Measurements from ENCODE around the gene ZNF236. TPM values are rescaled to one million over a fixed set of nuclear protein-coding genes. Genes with fewer than 3 reads are reported as not detected.
"Not testable (repeated sequence)": the region's sequence is repeated elsewhere in the genome, so short reads cannot be mapped to it uniquely, and the experiment has no call there.

The ZNF236 gene
- total RNA-seq, 1 experiment from 2014 or later = 14.9 TPM

DNA sequence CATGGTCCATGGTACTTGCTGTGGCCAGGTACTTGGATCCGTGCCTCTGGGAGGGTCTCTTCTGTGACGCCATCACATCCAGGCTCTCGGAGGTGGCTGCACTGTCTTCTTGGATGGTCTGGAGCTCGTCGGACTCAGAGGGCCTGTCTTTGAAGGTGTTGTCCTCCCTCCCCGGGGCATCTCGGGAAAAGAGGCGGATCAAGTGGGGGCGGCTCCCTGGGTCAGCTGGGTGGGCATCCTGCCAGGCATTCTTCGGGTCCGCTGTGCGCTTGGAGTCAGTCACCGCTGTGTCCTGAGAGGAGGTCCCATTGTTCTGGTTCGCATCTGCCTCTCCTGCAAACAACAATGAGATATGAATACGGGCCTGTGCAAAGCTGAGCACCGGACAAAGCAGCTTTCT is 194.6 kb downstream of the ZNF236 start:
- H3K27me3 Mint-ChIP-seq (ENCODE audit: insufficient read depth, unreplicated experiment) = no peaks in the 10 kb centered on the region
- ChIA-PET CTCF (no interaction called here), POLR2A (no interaction called here)
- TF ChIP-seq, protein P1, sequence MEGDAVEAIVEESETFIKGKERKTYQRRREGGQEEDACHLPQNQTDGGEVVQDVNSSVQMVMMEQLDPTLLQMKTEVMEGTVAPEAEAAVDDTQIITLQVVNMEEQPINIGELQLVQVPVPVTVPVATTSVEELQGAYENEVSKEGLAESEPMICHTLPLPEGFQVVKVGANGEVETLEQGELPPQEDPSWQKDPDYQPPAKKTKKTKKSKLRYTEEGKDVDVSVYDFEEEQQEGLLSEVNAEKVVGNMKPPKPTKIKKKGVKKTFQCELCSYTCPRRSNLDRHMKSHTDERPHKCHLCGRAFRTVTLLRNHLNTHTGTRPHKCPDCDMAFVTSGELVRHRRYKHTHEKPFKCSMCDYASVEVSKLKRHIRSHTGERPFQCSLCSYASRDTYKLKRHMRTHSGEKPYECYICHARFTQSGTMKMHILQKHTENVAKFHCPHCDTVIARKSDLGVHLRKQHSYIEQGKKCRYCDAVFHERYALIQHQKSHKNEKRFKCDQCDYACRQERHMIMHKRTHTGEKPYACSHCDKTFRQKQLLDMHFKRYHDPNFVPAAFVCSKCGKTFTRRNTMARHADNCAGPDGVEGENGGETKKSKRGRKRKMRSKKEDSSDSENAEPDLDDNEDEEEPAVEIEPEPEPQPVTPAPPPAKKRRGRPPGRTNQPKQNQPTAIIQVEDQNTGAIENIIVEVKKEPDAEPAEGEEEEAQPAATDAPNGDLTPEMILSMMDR (IDR thresholded peaks at IDR 0.05; ENCODE audit: insufficient read depth in 1 of 2, low read depth in 1 of 2, low read length in 1 of 2, severe bottlenecking in 1 of 2, unreplicated experiment in 1 of 2) = no peak
- Histone ChIP-seq H3K27me3 (replicated peaks; ENCODE audit: control insufficient read depth, insufficient read depth, low read length) (no peaks in the 10 kb centered on the region), H3K36me3 (ENCODE audit: control insufficient read depth, insufficient read depth, low read length) (no peaks in the 10 kb centered on the region; the same call in 1 of the 2 replicates), H3K9me3 (no peaks in the 10 kb centered on the region), H3K4me1 (no peaks in the 10 kb centered on the region), H3K4me3 (ENCODE audit: low read depth, low read length) (no peak overlapping the region)
- no peak overlapping the region for H3K4me3 Mint-ChIP-seq (ENCODE audit: unreplicated experiment)
- H3K9me3 Mint-ChIP-seq (ENCODE audit: unreplicated experiment) = peaks cover 11% of the 10 kb centered on the region
- no peaks in the 10 kb centered on the region for H3K4me1 Mint-ChIP-seq (ENCODE audit: low read depth, unreplicated experiment)
- H3K27ac Mint-ChIP-seq (ENCODE audit: unreplicated experiment) = no peak overlapping the region
- no peak for DNase-seq
- BruUV-seq (replicated peaks) = no TSS peak
- intact Hi-C loops (cut with micrococcal nuclease; ENCODE audit: unreplicated experiment) = no loop called here
- no peaks in the 10 kb centered on the region for H3K36me3 Mint-ChIP-seq (ENCODE audit: insufficient read depth, unreplicated experiment)

DNA sequence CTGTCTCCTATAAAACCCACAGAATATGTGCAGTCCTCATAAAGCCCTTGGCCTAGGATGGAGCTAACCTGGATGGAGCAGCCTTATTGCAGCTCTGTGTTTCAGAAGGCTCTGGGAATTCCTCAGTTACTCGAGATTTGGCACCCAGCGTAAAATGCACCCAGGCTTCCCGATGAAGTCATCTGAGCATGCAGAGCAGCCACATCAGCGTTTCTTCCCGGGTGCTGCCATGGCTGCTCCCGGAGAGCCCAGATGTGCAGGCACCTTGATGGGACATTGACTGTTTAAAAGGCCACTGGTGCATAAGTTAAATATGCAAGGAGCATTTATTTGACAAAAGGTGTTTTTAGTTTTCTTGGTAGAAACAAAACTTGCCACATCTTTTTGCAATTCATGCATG is 195.0 kb downstream of the ZNF236 start:
- no peak for DNase-seq
- Histone ChIP-seq H3K4me3 (ENCODE audit: low read depth, low read length) (no peak overlapping the region), H3K4me1 (no peaks in the 10 kb centered on the region), H3K36me3 (ENCODE audit: control insufficient read depth, insufficient read depth, low read length) (no peaks in the 10 kb centered on the region; the same call in 1 of the 2 replicates), H3K9me3 (no peaks in the 10 kb centered on the region), H3K27me3 (replicated peaks; ENCODE audit: control insufficient read depth, insufficient read depth, low read length) (no peaks in the 10 kb centered on the region)
- CTCF ChIA-PET = no interaction called here
- POLR2A ChIA-PET = no interaction called here
- TF ChIP-seq, protein P1 (IDR thresholded peaks at IDR 0.05; ENCODE audit: insufficient read depth in 1 of 2, low read depth in 1 of 2, low read length in 1 of 2, severe bottlenecking in 1 of 2, unreplicated experiment in 1 of 2) = no peak
- H3K27me3 Mint-ChIP-seq (ENCODE audit: insufficient read depth, unreplicated experiment) = no peaks in the 10 kb centered on the region
- no TSS peak for BruUV-seq (replicated peaks)
- H3K27ac Mint-ChIP-seq (ENCODE audit: unreplicated experiment) = no peak overlapping the region
- no peak overlapping the region for H3K4me3 Mint-ChIP-seq (ENCODE audit: unreplicated experiment)
- no peaks in the 10 kb centered on the region for H3K4me1 Mint-ChIP-seq (ENCODE audit: low read depth, unreplicated experiment)
- H3K9me3 Mint-ChIP-seq (ENCODE audit: unreplicated experiment) = peaks cover 11% of the 10 kb centered on the region
- no peaks in the 10 kb centered on the region for H3K36me3 Mint-ChIP-seq (ENCODE audit: insufficient read depth, unreplicated experiment)
- intact Hi-C loops (cut with micrococcal nuclease; ENCODE audit: unreplicated experiment) = no loop called here

DNA sequence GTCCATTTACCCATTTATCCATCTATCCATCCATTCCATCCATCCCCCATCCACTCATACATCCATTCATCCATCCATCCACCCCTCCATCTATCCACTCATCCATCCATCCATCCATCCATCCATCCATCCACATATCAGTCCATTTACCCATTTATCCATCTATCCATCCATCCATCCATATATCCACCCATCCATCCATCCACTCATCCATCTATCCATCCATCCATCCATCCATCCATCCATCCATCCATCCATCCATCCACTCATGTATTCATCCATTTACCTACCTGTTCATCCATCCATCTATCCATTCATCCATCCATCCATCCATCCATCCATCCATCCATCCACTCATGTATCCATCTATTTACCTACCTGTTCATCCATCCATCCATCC is 196.3 kb downstream of the ZNF236 start:
- H3K27me3 Mint-ChIP-seq (ENCODE audit: insufficient read depth, unreplicated experiment); DNase-seq; H3K27ac Mint-ChIP-seq (ENCODE audit: unreplicated experiment); H3K27me3 ChIP-seq (replicated peaks; ENCODE audit: control insufficient read depth, insufficient read depth, low read length); H3K4me3 Mint-ChIP-seq (ENCODE audit: unreplicated experiment); H3K9me3 ChIP-seq; H3K4me3 ChIP-seq (ENCODE audit: low read depth, low read length); BruUV-seq (replicated peaks); POLR2A ChIA-PET; H3K36me3 Mint-ChIP-seq (ENCODE audit: insufficient read depth, unreplicated experiment); H3K4me1 Mint-ChIP-seq (ENCODE audit: low read depth, unreplicated experiment); CTCF ChIA-PET; intact Hi-C loops (cut with micrococcal nuclease; ENCODE audit: unreplicated experiment); H3K36me3 ChIP-seq (ENCODE audit: control insufficient read depth, insufficient read depth, low read length); H3K4me1 ChIP-seq: not testable (repeated sequence)
- peaks cover 11% of the 10 kb centered on the region for H3K9me3 Mint-ChIP-seq (ENCODE audit: unreplicated experiment)

DNA sequence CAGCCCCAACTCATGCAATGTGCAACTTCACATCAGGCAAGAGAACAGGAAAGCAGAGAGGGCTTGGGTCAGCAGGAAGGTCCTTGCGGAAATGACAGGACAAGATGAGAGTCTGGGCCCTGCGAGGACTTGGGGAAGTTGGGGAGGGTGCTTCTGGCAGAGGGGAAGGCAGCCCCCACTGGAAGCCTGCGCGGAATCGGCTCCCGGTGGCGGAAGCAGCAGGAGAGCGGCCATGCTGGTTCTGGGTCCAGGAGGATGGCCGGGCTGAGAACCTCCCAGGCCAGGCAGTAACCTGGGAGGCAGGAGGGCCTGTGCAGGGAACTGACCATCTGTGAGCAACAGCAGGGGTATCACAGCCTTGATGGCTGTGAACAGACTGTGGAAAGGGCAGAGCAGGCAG is 197.3 kb downstream of the ZNF236 start:
- Histone ChIP-seq H3K4me3 (ENCODE audit: low read depth, low read length) (no peak overlapping the region), H3K36me3 (ENCODE audit: control insufficient read depth, insufficient read depth, low read length) (no peaks in the 10 kb centered on the region; the same call in 1 of the 2 replicates), H3K9me3 (no peaks in the 10 kb centered on the region), H3K27me3 (replicated peaks; ENCODE audit: control insufficient read depth, insufficient read depth, low read length) (no peaks in the 10 kb centered on the region), H3K4me1 (no peaks in the 10 kb centered on the region)
- TF ChIP-seq, protein P1 (IDR thresholded peaks at IDR 0.05; ENCODE audit: insufficient read depth in 1 of 2, low read depth in 1 of 2, low read length in 1 of 2, severe bottlenecking in 1 of 2, unreplicated experiment in 1 of 2) = no peak
- H3K27ac Mint-ChIP-seq (ENCODE audit: unreplicated experiment) = no peak overlapping the region
- BruUV-seq (replicated peaks) = no TSS peak
- H3K4me3 Mint-ChIP-seq (ENCODE audit: unreplicated experiment) = no peak overlapping the region
- ChIA-PET CTCF (no interaction called here), POLR2A (no interaction called here)
- H3K9me3 Mint-ChIP-seq (ENCODE audit: unreplicated experiment) = peaks cover 11% of the 10 kb centered on the region
- DNase-seq = no peak
- no peaks in the 10 kb centered on the region for H3K36me3 Mint-ChIP-seq (ENCODE audit: insufficient read depth, unreplicated experiment)
- no peaks in the 10 kb centered on the region for H3K27me3 Mint-ChIP-seq (ENCODE audit: insufficient read depth, unreplicated experiment)
- H3K4me1 Mint-ChIP-seq (ENCODE audit: low read depth, unreplicated experiment) = no peaks in the 10 kb centered on the region
- intact Hi-C loops (cut with micrococcal nuclease; ENCODE audit: unreplicated experiment) = no loop called here
